ENCODE results near the gene PUS1.

The PUS1 gene

GRCh38 chr12:131990066-131990979 lies 61.2 kb downstream of the PUS1 start:
- no peak for DNase-seq (ENCODE audit: low read depth in 2 of 2)

DNA sequence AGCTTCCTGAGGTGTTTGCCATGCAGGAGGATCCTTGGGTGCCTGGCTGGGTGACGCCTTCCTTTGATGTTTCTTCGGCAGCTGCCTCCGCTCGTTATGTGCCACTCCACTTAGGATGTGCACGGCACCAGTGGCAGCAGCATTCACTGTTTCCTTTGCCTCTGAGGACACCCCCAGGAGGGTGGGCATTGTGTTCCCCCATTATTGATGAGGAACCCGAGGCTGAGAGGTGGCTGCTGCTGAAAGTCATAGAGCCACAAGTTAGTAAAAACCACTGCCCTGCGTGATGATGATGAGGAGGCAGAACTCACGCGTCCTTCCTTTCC lies 61.9 kb downstream of the PUS1 start:
- no peak for DNase-seq (ENCODE audit: low read depth in 2 of 2)

DNA sequence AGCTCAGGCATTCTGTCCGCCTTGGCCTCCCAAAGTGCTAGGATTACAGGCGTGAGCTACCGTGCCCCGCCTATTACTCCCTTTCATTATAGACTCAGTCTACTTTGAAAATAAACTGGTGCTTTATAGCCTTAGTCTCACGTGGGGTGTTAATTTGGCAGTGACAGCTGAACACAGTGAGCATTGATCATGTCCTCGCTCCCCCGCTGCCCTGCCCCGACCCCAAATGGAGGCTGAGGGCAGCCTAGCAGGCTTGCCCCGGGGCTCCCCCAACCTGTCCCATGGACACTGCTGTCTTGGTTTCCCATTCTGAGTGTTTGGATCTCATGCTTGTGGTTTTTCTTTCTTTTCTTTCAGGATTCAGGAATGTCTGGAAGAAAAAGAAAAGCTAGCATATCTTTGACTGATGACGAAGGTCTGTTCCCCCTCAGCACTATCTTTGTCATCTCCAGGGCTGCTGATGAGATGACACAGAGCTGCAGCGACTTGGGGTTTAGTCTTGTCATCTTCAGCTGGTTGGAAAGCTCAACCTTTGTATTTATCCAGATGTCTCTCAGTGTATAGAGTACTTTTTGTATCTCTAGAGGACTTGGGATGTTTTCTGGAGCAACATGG lies 62.8 kb downstream of the PUS1 start:
- DNase-seq (ENCODE audit: low read depth in 2 of 2) = no peak

DNA sequence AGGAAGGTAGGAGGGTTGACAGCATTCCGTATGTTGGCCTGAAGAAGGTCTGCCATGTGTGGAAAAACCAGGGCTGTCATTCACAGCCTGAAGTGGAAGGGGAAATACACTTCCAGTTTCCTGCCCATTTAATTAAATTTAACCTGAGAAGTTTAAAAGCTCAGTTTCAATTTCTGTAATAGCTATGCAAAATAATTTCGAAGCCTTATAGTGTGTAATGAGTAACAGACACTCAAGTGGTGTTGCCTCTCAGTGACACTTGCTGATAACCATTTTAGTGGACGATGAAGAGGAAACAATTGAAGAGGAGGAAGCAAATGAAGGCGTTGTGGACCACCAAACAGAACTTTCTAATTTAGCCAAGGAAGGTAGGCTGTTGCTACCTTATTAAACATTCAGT lies 65.5 kb downstream of the PUS1 start:
- no peak for DNase-seq (ENCODE audit: low read depth in 2 of 2)

Measured in stimulated activated CD8-positive, alpha-beta memory T cell treated with anti-CD3 and anti-CD28 coated beads, Interleukin-15, amount 100 ng/mL, for 4 hours (primary cell).